ENCODE measurements around the gene CCDC71.

DNA sequence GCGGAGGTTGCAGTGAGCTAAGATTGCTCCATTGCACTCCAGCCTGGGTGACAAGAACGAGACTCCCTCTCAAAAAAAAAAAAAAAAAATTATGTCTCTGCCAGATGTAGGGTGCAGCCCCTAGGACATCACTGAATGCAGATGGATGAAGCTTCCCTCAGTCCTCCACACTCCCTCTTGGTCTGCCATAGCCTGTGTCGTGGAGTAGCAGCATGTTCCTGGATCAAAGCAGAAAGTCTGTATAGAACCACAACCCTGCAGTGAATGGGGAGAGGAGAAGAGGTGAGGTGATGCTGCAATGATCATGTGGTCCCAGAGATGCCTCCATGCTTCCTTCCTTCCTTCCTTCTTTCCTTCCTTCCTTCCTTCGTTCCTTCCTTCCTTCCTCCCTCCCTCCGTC, 18.0 kb downstream of the CCDC71 start:
- TF ChIP-seq CSRNP3 (CRISPR knock-in tag; IDR thresholded peaks at IDR 0.05) (no peak), ZC3H10 (CRISPR knock-in tag; IDR thresholded peaks at IDR 0.05) (no peak), OSR1 (CRISPR knock-in tag; IDR thresholded peaks at IDR 0.05) (no peak), ZNF565 (CRISPR knock-in tag; conservative IDR thresholded peaks at IDR 0.05; ENCODE audit: low read depth) (no peak), POU6F1 (CRISPR knock-in tag; IDR thresholded peaks at IDR 0.05; ENCODE audit: borderline replicate concordance, low read depth) (no peak), ISL1 (CRISPR knock-in tag; IDR thresholded peaks at IDR 0.05) (no peak), ARNTL (CRISPR knock-in tag; IDR thresholded peaks at IDR 0.05; ENCODE audit: borderline replicate concordance, low read depth) (no peak), BACH2 (CRISPR knock-in tag; IDR thresholded peaks at IDR 0.05; ENCODE audit: borderline replicate concordance) (no peak), ZFP3 (CRISPR knock-in tag; IDR thresholded peaks at IDR 0.05) (no peak)
- TF ChIP-seq, protein P1, sequence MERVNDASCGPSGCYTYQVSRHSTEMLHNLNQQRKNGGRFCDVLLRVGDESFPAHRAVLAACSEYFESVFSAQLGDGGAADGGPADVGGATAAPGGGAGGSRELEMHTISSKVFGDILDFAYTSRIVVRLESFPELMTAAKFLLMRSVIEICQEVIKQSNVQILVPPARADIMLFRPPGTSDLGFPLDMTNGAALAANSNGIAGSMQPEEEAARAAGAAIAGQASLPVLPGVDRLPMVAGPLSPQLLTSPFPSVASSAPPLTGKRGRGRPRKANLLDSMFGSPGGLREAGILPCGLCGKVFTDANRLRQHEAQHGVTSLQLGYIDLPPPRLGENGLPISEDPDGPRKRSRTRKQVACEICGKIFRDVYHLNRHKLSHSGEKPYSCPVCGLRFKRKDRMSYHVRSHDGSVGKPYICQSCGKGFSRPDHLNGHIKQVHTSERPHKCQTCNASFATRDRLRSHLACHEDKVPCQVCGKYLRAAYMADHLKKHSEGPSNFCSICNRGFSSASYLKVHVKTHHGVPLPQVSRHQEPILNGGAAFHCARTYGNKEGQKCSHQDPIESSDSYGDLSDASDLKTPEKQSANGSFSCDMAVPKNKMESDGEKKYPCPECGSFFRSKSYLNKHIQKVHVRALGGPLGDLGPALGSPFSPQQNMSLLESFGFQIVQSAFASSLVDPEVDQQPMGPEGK (CRISPR knock-in tag; IDR thresholded peaks at IDR 0.05; ENCODE audit: borderline replicate concordance): no peak

All from SK-N-SH treated with all-trans-retinoic acid at 6 μM for 48 hours (cell line).